Activated CD4-positive, alpha-beta T cell treated with anti-CD3 and anti-CD28 coated beads, Interleukin-10, Interleukin-2, amounts not matched to agents 100 ng/mL and 50 ng/mL, durations not matched to agents 16 hours and 8 hours (primary cell): ENCODE data around the gene PRPF38A.
A peak's percentile ranks its signal among the peaks of the same experiment; 100 is the strongest.
"Not testable (repeated sequence)": the region's sequence is repeated elsewhere in the genome, so short reads cannot be mapped to it uniquely, and the experiment has no call there.

Experiments used
- DNase-seq: peaks from one replicate; pipeline ENCODE4 v3.0.0-alpha.2; 2020

The PRPF38A gene, protein sequence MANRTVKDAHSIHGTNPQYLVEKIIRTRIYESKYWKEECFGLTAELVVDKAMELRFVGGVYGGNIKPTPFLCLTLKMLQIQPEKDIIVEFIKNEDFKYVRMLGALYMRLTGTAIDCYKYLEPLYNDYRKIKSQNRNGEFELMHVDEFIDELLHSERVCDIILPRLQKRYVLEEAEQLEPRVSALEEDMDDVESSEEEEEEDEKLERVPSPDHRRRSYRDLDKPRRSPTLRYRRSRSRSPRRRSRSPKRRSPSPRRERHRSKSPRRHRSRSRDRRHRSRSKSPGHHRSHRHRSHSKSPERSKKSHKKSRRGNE

DNA sequence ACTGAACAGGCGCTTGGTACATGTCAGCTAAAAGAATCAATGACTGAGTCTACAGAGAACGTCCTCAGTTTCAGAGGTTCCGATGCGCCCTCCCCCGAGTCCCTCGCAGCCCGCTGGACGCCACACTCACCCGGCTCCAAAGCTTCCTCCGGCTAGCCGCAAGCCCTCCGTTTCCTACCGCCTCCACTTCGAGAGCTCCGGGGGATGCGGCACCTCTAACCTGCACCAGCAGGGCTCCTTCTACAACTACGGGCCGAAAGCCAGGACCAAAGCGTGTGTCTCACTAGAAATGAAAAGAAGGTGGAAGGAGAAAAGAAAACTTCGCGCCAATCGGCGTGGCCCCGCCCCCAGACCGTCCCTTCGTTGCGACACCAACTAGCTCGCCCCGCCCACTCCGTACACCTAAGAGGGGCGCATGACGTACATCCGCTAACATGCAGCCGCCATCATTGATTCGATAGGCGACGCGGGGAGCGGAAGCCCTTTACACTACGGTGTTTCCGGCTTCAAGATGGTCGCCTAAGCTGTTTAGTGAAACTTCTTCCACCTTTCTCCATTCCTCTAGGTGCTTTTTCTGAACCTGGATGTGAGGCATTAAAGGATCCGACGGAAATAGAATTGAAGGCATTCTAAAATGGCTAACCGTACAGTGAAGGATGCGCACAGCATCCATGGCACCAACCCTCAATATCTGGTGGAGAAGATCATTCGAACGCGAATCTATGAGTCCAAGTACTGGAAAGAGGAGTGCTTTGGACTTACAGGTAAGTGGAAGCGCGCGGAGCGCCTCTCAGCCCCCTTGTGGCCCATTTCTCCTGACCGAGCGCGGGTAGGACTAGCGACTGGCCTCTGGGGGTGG lies at the start of gene PRPF38A, which contains the start of gene ORC1:
TSS of gene PRPF38A (plus strand) at position 487 of the 859 bp plus-strand sequence. CDS start at position 635, 148 bp downstream.
TSS of gene ORC1 (minus strand) at position 308 of the 859 bp plus-strand sequence. CDS start 2,200 bp downstream, outside the sequence.
- peak; percentile 98 for DNase-seq

DNA sequence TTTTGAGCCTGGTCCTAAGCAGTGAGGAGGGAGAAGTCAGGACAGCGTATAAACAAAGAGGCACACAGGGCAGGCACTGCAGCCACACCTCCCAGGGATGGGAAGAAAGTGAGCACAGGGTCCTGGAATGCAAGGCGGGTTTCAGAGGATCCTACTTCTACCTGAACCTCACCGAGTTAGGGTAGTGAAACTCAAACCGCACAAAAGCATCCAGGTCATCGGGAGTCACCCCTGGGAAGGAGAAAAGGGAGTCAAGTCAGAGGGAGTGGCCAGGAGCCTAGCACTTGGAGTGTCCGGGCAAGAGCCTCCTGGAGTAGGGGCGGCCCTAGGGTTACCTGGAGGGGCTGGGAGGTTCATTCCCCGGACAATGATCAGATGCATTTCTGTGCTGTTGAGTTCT lies 49.0 kb upstream of the PRPF38A start:
- no peak for DNase-seq

DNA sequence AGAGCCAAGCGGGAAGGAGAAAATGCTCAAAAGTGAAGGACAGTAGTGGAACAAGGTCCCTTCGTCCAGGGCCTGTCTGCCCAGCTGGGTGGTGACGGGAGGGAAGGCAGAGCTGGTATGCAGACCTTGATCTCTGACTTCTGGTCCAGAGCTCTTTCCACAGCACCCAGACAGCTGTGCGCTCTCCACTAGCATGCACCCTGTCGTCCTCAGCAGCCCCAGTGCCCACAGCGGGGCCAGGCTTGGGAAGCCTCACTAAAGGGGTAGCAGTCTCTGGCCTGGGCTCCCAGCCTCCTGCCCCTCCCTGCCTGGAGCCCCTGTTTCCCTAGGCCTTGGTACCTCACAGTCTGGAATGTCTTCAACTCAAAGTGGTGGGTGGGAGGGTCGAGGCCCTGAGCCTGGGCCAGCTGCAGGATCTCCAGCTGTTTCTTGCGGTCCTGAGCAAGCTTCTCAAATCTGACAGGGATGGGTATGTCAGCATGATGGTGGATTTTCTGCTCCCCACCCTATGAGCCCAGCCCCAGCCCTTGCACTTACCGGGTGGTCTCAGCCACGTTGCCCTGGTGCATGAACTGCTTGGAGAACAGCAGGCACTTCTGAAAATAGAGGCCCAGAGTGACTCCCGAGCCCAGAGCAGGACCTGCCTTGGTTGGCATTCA lies 48.4 kb upstream of the PRPF38A start:
- no peak for DNase-seq

DNA sequence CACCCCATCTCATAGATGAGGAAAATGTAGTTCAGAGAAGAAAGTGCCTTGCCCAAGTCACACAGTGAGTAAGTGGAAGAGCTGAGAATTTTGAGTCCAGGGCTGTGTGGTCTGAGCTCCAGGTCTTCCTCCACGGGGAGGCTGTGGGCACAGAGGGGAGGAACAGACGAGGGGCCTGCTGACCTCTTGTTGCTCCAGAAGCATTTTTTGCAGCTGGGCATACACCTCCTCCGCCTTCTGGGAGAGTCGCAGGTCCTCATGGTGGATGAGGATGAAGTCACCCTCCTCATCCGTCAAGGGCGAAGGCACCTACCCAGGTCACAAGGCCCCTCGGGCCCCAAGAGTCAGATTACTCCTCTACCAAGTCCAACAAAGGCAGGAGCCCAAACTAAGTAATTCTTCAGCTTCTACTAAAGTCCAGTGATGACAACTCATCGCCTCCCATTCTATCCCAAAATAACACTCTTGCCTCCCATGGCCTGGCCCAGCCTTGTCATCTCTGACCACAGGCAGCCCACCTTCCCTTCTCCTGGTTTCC lies 47.5 kb upstream of the PRPF38A start:
- no peak for DNase-seq

DNA sequence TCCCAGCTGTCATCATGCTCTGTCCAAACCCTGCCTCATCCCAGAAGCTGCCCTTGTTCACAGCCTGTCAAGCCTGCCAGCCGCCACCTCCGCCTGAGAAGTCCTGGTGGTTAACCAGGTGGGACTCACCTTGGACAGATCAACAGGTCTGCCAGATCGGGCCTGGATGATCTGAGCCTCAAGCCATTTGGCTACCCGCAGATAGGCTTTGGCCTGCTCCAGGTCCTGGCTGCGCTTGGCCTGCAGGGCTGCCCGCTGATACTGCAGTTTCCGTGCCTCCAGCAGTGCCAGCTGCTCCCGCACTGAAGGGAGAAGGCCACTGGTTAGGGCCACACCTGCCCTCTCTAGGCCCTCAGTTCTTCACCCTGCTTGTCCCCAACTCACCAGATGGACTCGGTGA lies 47.0 kb upstream of the PRPF38A start:
- no peak for DNase-seq

DNA sequence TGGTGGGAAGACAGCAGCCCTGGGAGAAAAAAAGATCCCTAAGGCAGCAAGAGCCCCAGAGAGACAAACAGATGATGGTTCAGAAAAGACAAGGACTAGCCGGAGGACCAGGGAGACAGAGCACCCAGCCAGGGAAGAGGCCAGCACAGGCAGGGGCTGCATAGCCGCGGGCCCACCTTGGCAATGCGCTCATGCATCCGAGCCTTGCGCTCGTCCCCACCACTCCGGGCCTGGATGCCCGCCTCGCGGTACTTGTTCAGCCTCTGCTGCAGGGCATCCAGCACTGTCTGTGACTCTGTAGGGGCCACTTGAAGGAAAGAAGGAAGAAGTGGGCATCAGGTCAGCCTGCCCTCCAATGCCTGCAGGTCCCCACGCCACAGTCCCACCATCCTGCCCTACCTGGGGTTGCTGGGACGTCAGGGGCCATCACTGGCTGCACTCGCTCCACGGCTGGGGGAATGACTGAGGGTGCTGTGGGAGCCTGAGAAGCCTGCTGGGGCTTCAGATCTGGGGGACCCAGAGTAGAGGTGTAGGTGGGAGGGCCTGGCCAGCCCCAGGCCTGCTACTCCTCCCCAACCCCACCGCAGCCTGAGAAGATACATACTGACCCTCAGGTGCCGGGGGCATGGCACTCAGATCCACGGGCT lies 45.4 kb upstream of the PRPF38A start:
- no peak for DNase-seq

DNA sequence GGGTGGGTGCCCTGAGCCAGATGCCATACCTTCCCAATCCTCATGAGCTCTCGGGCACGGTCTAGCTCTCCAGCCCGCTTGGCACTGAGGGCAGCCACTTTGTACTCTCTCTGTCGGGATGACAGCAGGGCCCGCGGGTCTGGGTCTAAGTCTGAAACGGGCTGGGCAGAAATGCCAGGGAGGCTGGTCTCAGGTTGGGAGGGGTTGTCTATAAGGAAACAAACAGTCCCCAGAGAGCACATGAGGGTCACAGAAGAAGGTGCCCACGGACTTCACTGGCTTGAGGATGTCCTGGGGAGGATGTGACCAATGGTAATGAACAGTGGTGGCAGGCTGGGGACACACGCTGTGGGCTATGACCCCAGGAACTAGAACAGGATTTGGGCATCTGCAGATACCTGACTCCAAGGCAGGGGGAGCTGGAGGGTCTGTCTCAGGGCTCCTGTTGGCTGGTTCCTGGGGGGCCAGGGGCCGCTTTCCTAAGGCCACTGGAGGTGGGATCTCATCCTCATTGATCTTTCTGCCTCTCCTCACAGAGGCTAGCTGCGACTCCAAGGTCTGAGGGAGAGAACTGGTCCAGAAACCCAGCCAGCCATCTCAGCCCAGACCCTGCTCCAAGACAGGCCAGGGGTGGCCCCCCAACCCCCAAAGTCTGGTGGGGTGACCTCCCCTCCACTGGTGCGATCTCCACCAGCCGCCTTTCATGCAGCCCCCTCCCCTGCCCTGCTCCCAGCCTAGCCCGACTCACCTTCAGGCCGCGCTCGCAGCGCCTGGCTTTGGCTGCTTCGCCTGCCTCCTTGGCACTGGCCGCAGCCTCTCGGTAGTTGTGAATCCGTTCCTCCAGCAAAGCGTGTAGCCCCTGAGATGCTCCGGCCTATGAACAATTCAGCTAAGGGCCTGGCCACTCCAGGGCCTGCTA lies 44.5 kb upstream of the PRPF38A start:
- DNase-seq, result no peak

DNA sequence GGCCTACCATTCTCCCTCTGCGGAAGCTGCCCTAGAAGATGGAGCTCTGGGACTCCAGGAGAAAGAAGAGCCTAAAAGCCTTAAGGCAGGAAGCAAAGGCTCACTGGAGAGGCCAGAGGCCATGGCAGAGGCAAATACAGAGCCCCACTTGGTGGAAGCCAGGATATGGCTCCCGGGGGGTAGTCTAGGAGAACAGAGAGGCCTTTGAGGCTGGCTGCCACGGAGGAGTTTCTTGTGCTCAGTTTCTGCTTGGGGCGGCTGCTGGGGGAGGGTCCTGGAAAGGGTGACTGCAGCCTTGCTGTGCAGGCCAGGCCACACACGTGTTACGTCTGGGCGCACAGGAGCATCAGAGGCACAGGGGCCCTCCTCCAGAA lies 43.8 kb upstream of the PRPF38A start:
- DNase-seq, result no peak

DNA sequence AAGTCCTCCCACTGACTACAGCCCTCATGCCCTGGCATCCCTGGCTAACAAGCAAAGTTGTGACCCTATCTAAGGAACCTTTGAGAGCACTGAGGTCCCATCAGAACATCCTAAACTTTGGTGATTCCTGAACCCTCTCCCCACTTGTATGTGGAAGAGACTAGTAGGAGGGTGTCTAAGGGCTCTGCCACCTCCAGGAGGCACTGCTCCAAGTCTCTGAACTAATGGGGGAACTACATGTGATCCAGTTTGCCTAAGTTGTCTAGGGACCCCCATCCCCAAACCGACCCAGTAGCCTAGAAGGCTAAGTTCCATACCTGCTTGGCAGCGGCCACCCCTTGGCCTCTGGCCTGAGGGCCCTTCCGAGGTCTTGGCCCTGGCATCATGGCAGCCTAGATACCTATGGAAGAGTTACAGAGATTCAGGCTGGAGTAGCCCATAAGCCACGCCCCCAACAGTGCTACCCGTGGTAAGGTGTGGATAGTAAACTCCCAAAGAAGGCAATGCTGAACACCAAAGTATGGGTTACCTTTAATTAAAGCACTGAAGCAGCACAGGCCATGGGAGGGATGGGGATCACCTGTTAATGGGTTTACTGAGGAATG lies 40.1 kb upstream of the PRPF38A start:
- peak; percentile 13 for DNase-seq

DNA sequence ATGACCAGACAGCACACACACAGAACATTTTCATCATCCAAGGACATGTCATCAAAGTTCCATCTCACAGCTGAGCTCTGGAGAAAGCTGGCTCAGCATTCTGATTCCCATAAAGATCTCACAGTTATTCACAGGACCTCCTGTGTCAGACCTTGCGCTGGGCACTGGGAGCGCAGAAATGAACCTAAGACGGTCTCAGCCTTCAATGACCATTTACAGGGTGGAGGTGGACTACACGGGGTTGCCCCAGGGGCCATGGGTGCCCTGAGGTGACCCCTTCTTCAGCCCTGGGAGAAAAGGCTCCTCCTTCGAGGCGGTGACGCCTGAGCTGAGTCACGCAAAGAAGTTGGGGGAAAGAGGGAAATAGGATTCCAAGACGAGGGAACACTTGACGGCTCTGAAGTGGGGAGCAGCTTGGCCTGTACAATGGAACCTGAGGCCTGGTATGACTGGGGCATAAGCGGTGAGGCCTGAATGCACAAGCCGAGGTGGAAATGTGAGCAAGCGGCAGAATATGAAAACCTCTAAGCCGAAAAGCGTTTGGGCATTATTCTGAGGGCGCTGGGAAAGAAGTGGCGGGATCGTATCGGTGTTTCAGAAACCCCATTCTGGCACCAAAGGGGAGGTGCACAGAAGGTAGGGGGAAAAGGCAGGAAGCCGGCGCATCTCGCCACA lies 39.2 kb upstream of the PRPF38A start:
- peak; percentile 28 for DNase-seq

DNA sequence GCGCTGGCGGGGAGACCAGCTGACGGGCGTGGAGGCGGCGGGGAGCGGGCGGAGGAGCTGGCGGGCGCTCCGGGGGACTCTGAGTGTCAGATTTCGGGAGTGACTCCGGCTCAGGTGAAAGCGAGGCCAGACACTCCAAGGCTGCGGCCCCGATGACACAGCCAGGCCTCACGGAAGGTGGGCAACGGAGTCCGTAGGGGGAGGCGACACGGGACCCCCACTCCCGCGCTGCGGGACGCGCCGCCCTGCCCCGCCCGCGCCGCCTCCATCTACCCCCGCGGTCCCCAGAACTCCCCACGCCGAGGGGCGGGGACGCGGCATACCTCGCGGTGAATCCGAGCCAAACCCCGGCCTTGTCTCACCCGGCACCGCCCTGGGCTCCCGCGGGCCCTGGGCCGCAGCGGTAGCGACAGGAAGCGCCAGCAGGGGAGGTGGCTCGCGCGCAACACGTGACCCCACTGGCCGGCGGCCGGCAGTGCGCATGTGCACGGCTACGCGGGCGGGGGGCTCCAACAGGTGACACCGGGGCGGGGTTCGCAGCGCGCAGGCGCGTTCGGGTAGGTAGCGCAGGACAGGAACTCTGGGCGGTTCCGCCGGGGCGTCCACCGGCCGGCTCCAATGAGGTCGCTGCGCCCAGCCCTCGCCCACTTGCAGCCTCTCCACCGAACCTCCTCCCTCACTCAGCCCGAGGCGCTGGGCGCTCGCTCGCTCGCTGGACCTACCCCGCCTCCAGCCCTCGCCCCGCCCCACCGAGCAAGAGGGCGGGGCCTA lies 38.5 kb upstream of the PRPF38A start, which contains the start of gene CC2D1B:
TSS of gene CC2D1B (minus strand) at position 460 of the 771 bp plus-strand sequence. CDS start 1,585 bp downstream, outside the sequence.
- peak; percentile 100 for DNase-seq

DNA sequence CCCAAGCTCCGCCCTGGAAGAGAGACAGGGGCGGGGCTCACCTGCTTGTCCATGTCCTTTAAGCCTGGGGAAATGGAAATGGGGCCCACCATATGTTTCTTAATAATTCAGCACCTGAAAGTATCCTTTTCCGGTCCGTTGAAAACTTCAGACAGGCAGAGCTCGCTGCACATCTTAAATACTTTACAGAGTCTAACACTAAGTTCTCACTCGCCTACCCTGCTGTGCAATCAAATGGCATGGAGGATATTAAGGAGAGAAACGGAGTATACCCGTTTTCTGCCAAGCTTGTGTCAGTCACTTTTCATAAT lies 37.9 kb upstream of the PRPF38A start:
- no peak for DNase-seq

DNA sequence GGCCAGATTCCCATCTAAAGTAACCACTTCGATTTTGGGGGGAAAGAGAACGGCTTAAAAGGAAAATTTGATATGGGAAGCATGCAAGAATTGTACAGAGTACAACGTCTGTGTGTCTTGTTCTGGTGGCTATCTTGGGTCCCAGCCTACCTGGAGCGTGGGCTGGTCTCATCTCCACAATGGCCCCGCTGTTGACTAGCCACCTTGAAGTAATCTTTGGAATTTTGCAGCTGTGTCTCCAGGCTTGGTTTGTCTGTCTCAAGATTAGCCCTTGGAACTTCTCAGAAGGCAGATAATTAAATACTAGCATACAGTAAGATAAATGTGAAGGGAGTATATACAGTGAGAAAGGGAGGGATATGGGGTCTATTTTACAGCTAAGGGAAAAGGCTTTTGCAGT lies 37.1 kb upstream of the PRPF38A start:
- no peak for DNase-seq

DNA sequence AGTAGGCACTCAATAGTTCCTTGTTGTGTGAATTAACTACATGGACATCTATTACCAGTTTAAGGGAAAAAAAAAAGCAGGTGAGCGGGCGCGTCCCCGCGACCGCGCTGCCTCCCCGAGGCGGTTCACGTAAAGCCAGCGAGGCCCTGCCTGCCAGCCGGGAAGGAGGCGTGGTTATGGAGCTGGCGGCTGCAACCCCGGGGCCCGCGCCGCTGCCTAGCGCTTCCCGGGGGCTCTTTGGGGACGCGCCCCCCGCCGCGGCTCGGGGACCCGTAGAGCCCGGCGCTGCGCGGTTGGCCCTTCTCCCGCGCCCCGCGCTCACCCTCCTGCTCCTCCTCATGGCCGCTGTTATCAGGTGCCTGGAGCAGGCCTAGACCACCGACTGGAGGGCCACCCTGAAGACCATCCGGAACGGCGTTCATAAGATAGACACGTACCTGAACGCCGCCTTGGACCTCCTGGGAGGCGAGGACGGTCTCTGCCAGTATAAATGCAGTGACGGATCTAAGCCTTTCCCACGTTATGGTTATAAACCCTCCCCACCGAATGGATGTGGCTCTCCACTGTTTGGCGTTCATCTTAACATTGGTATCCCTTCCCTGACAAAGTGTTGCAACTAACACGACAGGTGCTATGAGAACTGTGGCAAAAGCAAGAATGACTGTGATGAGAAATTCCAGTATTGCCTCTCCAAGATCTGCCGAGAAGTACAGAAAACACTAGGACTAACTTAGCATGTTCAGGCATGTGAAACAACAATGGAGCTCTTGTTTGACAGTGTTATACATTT lies 35.8 kb upstream of the PRPF38A start:
- DNase-seq, result peak; percentile 65

DNA sequence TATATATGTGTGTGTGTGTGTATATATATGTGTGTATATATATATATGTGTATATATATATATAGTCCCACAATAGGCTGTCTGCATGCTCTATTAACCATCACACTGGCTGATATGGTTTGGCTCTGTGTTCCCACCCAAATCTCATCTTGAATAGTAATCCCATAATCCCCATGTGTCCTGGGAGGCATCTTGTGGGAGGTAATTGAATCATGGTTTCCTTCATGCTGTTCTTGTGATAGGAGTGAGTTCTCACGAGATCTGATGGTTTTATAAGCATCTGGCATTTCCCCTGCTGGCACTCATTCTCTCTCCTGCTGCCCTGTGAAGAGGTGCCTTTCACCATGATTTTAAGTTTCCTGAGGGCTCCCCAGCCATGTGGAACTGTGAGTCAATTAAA lies 34.6 kb upstream of the PRPF38A start:
- not testable (repeated sequence) for DNase-seq

DNA sequence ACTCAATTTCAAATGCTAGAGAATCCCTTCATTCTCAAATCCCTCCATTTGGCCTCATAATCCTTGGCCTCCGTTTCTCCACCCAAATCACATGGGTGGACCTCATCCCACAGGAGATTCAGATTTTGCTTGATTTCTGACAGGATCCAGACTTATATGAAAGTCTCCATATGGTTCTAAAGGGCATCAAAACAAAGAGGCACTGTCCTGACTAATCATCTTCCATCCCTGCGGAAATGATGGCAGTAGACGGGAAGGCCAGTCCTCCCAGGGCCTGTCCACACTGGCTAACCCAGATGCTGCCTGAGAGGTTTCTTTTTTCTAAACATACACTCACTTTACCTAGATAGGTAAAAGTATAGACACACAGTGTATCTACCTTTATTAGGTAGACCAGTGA lies 19.0 kb upstream of the PRPF38A start:
- DNase-seq, result no peak

DNA sequence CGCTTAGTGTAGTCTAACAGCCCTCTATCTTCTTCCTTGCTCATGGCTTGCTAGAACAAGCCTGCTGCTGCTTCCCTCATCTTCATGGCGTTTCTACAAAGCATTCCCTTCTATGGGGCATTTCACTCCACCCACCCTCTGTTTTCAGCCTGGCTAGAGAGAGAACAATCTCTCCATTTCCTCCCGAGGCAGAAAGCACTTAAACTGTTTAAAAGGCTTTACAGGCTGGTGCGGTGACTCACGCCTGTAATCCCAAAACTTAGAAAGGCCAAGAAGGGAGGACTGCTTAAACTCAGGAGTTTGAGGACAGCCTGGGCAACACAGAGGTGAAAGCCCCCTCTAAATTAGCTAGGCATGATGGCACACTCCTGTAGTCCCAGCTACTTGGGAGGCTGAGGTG lies 17.9 kb upstream of the PRPF38A start:
- DNase-seq, result no peak

DNA sequence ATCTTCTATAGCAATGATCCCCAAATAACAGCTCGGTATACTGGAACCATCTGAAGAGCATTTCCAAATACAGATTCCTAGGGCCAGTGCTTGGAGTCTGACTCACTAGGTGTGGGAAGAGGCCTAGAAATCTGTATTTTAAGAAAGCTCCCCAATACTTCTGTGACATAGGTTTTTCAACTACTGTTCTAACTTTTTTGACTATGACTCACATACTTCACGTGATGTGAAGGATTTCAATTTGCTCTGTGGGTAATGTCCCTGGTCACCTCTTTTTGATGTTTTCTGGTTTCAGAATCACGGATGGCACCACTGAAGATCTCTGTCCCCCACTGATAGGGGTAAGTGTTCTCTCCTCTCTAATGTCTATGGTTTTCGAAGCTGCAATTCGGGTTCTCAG lies 11.2 kb upstream of the PRPF38A start:
- no peak for DNase-seq

DNA sequence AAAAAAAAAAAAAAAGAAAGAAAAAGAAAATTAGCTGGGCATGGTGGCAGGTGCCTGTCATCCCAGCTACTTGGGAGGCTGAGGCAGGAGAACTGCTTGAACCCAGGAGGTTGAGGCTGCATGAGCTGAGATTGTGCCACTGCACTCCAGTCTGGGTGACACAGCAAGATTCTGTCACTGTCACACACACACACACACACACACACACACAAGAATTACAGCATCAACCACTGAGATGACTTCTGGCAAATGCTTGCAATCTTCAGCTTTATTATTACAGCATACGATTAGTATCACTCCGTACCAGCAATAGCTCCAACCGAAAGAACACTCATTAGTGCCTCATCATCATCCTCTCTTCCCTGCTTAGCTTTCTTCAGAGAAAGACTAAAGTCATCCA lies 4.8 kb upstream of the PRPF38A start:
- DNase-seq, result no peak
